Endothelial cell of umbilical vein (primary cell): Measurements from ENCODE around the gene AK8. TPM values are rescaled to one million over a fixed set of nuclear protein-coding genes. Genes with fewer than 3 reads are reported as not detected.

Experiments
- BruUV-seq: library from RNA; stranded (reverse); fragments of 400-500 nt; replicated peaks from 2 replicates; lab custom pipeline; 2021; lab: Mats Ljungman, UMichigan
- CTCF ChIA-PET: fragments of 300-600, 350-600 bp; sonication (Branson Sonifier 250); formaldehyde crosslinking; loops from one replicate; lab custom pipeline; 2021; ENCODE audit warnings: antibody characterized with exemption, inconsistent platforms; lab: Charles Lee
- POLR2A ChIA-PET: fragments of 300-600, 350-600 bp; sonication (Branson Sonifier 250); formaldehyde crosslinking; loops from one replicate; lab custom pipeline; 2021; ENCODE audit warnings: antibody characterized with exemption, inconsistent platforms; lab: Charles Lee
- DNase-seq: peaks from one replicate; pipeline ENCODE4 v3.0.0-alpha.2; 2011; ENCODE audit warnings: low read depth, low spot score
- FAIRE-seq: peaks from 2 replicates; lab custom pipeline; 2011; peaks lifted over from hg19 to GRCh38; lab: Jason Lieb, UNC
- H2AFZ ChIP-seq: 2 replicates; pipeline ENCODE4 v1.6.0; 2012; ENCODE audit warnings: low read depth, low read length, control low read depth, inconsistent platforms
- H3K27ac ChIP-seq: 2 replicates; pipeline ENCODE4 v1.5.1; 2011; ENCODE audit warnings: low read depth, mild to moderate bottlenecking, control low read depth, low read length, moderate library complexity; ENCODE audit not compliant: insufficient read depth
- H3K27me3 ChIP-seq, 2 experiments: 2 replicates each; pipeline versions ENCODE4 v1.6.0 to v1.6.1; 2011; ENCODE audit warnings: low read length in 2 of 2, mixed read lengths in 1 of 2; ENCODE audit not compliant: control insufficient read depth in 2 of 2, insufficient read depth in 2 of 2
- H3K36me3 ChIP-seq, 2 experiments: 2 replicates in 1 of 2; 3 replicates in 1 of 2; pipeline ENCODE4 v1.5.1; 2011; ENCODE audit warnings: low read length in 2 of 2, mild to moderate bottlenecking in 1 of 2, moderate library complexity in 1 of 2; ENCODE audit not compliant: control insufficient read depth in 2 of 2, insufficient read depth in 2 of 2; ENCODE audit errors: extremely low read depth in 1 of 2
- H3K4me1 ChIP-seq: 3 replicates; pipeline ENCODE4 v1.5.1; 2011; ENCODE audit warnings: mild to moderate bottlenecking, low read length; ENCODE audit not compliant: control insufficient read depth, insufficient read depth; ENCODE audit errors: extremely low read depth
- H3K4me2 ChIP-seq: 2 replicates; pipeline ENCODE4 v1.6.1; 2011; ENCODE audit warnings: low read length, control low read depth, mixed read lengths; ENCODE audit not compliant: insufficient read depth
- H3K4me3 ChIP-seq, 3 experiments: fragments of 200-600 bp in 1 of 3; sonication (generic), shearing (Covaris generic) in 1 of 3; replicated peaks in 1 of 3; 2 replicates each; pipeline ENCODE4 v1.5.1; 2011 to 2016; ENCODE audit warnings: control low read depth in 3 of 3, low read length in 3 of 3, mild to moderate bottlenecking in 2 of 3, inconsistent platforms in 1 of 3, low read depth in 1 of 3, moderate library complexity in 1 of 3; ENCODE audit not compliant: insufficient read depth in 1 of 3
- H3K79me2 ChIP-seq: 2 replicates; pipeline ENCODE4 v1.6.0; 2012; ENCODE audit warnings: low read length, inconsistent platforms; ENCODE audit not compliant: control insufficient read depth, insufficient read depth
- H3K9ac ChIP-seq: replicated peaks from 2 replicates; pipeline ENCODE3; 2011; ENCODE audit warnings: low read length, control low read depth; ENCODE audit not compliant: insufficient read depth; ENCODE audit errors: extremely low read depth
- H3K9me1 ChIP-seq: replicated peaks from 3 replicates; pipeline ENCODE4 v1.6.0; 2011; ENCODE audit warnings: mild to moderate bottlenecking, low read length; ENCODE audit not compliant: control insufficient read depth, insufficient read depth; ENCODE audit errors: extremely low read depth
- H3K9me3 ChIP-seq: replicated peaks from 2 replicates; pipeline ENCODE4 v1.5.1; 2012; ENCODE audit warnings: low read length, inconsistent platforms; ENCODE audit not compliant: control insufficient read depth, insufficient read depth
- H4K20me1 ChIP-seq: replicated peaks from 2 replicates; pipeline ENCODE3; 2011; ENCODE audit warnings: mild to moderate bottlenecking, low read length; ENCODE audit not compliant: control insufficient read depth, insufficient read depth; ENCODE audit errors: extremely low read depth
- CTCF ChIP-seq, 2 donors: IDR thresholded peaks; 1 replicate in 1 of 2; 2 replicates in 1 of 2; pipeline ENCODE4 v1.5.1; 2011; ENCODE audit warnings: low read length in 2 of 2, mild to moderate bottlenecking in 2 of 2, moderate library complexity in 2 of 2, control low read depth in 1 of 2, inconsistent platforms in 1 of 2, low read depth in 1 of 2; ENCODE audit not compliant: insufficient read depth in 1 of 2; ENCODE audit errors: extremely low read depth in 1 of 2
- EZH2 ChIP-seq: IDR thresholded peaks from 2 replicates; pipeline ENCODE4 v1.6.1; 2012; ENCODE audit warnings: borderline replicate concordance, low read depth, mild to moderate bottlenecking, moderate library complexity, low read length, inconsistent platforms; ENCODE audit not compliant: severe bottlenecking
- FOS ChIP-seq: IDR thresholded peaks from 2 replicates; pipeline ENCODE4 v1.6.1; 2011; ENCODE audit warnings: mild to moderate bottlenecking, low read length, moderate library complexity, borderline replicate concordance; ENCODE audit not compliant: insufficient read depth
- GATA2 ChIP-seq: IDR thresholded peaks from 2 replicates; pipeline ENCODE4 v1.7.0; 2011; ENCODE audit warnings: low read depth, mild to moderate bottlenecking, moderate library complexity, mixed read lengths, low read length; ENCODE audit not compliant: insufficient read length, insufficient read depth
- JUN ChIP-seq: IDR thresholded peaks from 2 replicates; pipeline ENCODE4 v1.6.1; 2011; ENCODE audit warnings: borderline replicate concordance, low read depth; ENCODE audit not compliant: insufficient read length, insufficient read depth
- MAX ChIP-seq: IDR thresholded peaks from 2 replicates; pipeline ENCODE4 v1.6.1; 2011; ENCODE audit not compliant: insufficient read depth, insufficient read length
- MYC ChIP-seq: IDR thresholded peaks from one replicate; pipeline ENCODE4 v1.6.1; 2011; ENCODE audit warnings: mild to moderate bottlenecking, low read depth, low read length
- POLR2A ChIP-seq: IDR thresholded peaks from 2 replicates; pipeline ENCODE4 v1.6.1; 2012; ENCODE audit warnings: low read depth, mild to moderate bottlenecking, control low read depth, low read length
- POLR2AphosphoS5 ChIP-seq: IDR thresholded peaks from 2 replicates; pipeline ENCODE4 v1.6.1; 2012; ENCODE audit warnings: low read depth, mild to moderate bottlenecking, control low read depth, low read length, moderate library complexity; ENCODE audit not compliant: insufficient read depth
- dilution Hi-C: fragments of 300-500 bp; cut with MboI; formaldehyde crosslinking; loops from one replicate; pipeline ENCODE4 v1.15.0; 2019; ENCODE audit warnings: low sequenced_read_pairs; ENCODE audit not compliant: extremely low pct_ligation_motif_present
- intact Hi-C: fragments of 100-400 bp; cut with micrococcal nuclease; formaldehyde crosslinking; loops from one replicate; pipeline ENCODE4 v1.10.0; 2022
- polyA plus RNA-seq, 4 experiments: library from polyadenylated mRNA; depleted of rRNA in 3 of 4; stranded (reverse) in 3 of 4; unstranded in 1 of 4; fragments of >200 nt; gene quantifications; 2 replicates each; pipeline versions ENCODE4 v1.2.1 to v1.2.3, GENCODE V29; 2011 to 2012; ENCODE audit warnings: missing spikeins in 1 of 4
- total RNA-seq: library from RNA; stranded (reverse); gene quantifications from 2 replicates; pipeline ENCODE4 v1.2.3, GENCODE V29; 2021

Gene AK8
- total and polyA plus RNA-seq, 2 donors (not counting 3 experiments of a cell fraction or from before 2014, with no cell fraction given): 0.06 TPM; not detected in 1

GRCh38 chr9:132740526-132741309 lies 137.4 kb downstream of the AK8 start:
- Histone ChIP-seq H3K27me3 (peaks cover 27 to 29% of the 10 kb centered on the region in 2 experiments), H3K36me3 (no peaks in the 10 kb centered on the region), H3K79me2 (no peaks in the 10 kb centered on the region), H3K4me1 (no peaks in the 10 kb centered on the region), H3K27ac (no peak overlapping the region), H3K4me3 (no peak overlapping the region), H3K9me3 (no peaks in the 10 kb centered on the region), H3K9me1 (no peaks in the 10 kb centered on the region), H3K9ac (no peak overlapping the region), H4K20me1 (no peaks in the 10 kb centered on the region), H3K4me2 (no peak overlapping the region), H2AFZ (no peak overlapping the region)
- DNase-seq (no peak), FAIRE-seq (no peak)
- intact Hi-C loops (no loop called here), dilution Hi-C loops (no loop called here)
- no TSS peak for BruUV-seq
- POLR2A ChIA-PET: no interaction called here
- CTCF ChIA-PET: interaction anchor here (0.8 to 1.5 kb wide), 2 partner anchors 29 to 37 kb away, joined by 3 read pairs; no protein-coding TSS in a partner anchor
- TF ChIP-seq JUN (no peak), POLR2A (no peak), CTCF (IDR thresholded peaks at IDR 0.05; ENCODE audit: extremely low read depth in 1 of 2, insufficient read depth in 1 of 2, low read depth in 1 of 2, low read length in 2 of 2) (no peak), EZH2 (no peak), GATA2 (no peak), MAX (no peak), FOS (no peak), MYC (no peak), POLR2AphosphoS5 (no peak)
